GM23338 (cell line): ENCODE data around the gene SLC1A3. TPM values are rescaled to one million over a fixed set of nuclear protein-coding genes. Genes with fewer than 3 reads are reported as not detected.
"Not testable (repeated sequence)": the region's sequence is repeated elsewhere in the genome, so short reads cannot be mapped to it uniquely, and the experiment has no call there.

ENCODE experiments used
- ATAC-seq: fragments of 200-7000 bp; cut with Tn5 transposase; 3 replicates; pipeline ENCODE4 v1.9.1; 2020
- DNase-seq: peaks from one replicate; pipeline ENCODE4 v3.0.0-alpha.2; 2015; ENCODE audit warnings: low spot score
- H2AFZ ChIP-seq: fragments of 200-600 bp; sonication (generic); 2 replicates; pipeline ENCODE4 v1.8.0; 2016; ENCODE audit warnings: antibody characterized with exemption, mild to moderate bottlenecking, moderate library complexity
- H3F3A ChIP-seq: fragments of 200-600 bp; sonication (generic); replicated peaks from 2 replicates; pipeline ENCODE4 v1.8.0; 2017; ENCODE audit warnings: antibody characterized with exemption, mixed run types, low read depth
- H3K27ac ChIP-seq: fragments of 200-600 bp; sonication (generic); 2 replicates; pipeline ENCODE4 v1.6.1; 2016; ENCODE audit warnings: low read depth
- H3K27me3 ChIP-seq: fragments of 200-600 bp; sonication (generic); 2 replicates; pipeline ENCODE4 v1.8.0; 2016; ENCODE audit warnings: mild to moderate bottlenecking, mixed run types, moderate library complexity; ENCODE audit not compliant: insufficient read depth
- H3K36me3 ChIP-seq: fragments of 200-600 bp; sonication (generic); 2 replicates; pipeline ENCODE4 v1.8.0; 2016; ENCODE audit warnings: mild to moderate bottlenecking; ENCODE audit not compliant: insufficient read depth
- H3K4me1 ChIP-seq: fragments of 200-600 bp; sonication (generic); 2 replicates; pipeline ENCODE4 v1.8.0; 2016; ENCODE audit warnings: mild to moderate bottlenecking, moderate library complexity; ENCODE audit not compliant: insufficient read depth
- H3K4me2 ChIP-seq: fragments of 200-600 bp; sonication (generic); 2 replicates; pipeline ENCODE4 v1.7.1; 2017; ENCODE audit warnings: mixed run types
- H3K4me3 ChIP-seq: fragments of 200-600 bp; sonication (generic); 2 replicates; pipeline ENCODE4 v1.6.1; 2016; ENCODE audit warnings: mixed run types
- H3K79me2 ChIP-seq: fragments of 200-600 bp; sonication (generic); replicated peaks from 2 replicates; pipeline ENCODE4 v1.8.0; 2017; ENCODE audit warnings: mild to moderate bottlenecking; ENCODE audit not compliant: insufficient read depth
- H3K9me2 ChIP-seq: fragments of 200-600 bp; sonication (generic); 2 replicates; pipeline ENCODE4 v1.8.0; 2017; ENCODE audit not compliant: insufficient read depth
- H4K20me1 ChIP-seq: fragments of 200-600 bp; sonication (generic); replicated peaks from 2 replicates; pipeline ENCODE4 v1.8.0; 2017; ENCODE audit warnings: mild to moderate bottlenecking; ENCODE audit not compliant: insufficient read depth
- H3K27ac Mint-ChIP-seq: 2 replicates; pipeline ENCODE4 v1.8.0; 2020; ENCODE audit warnings: inconsistent platforms, mild to moderate bottlenecking, moderate library complexity, mixed read lengths
- H3K27me3 Mint-ChIP-seq: 3 replicates; pipeline ENCODE4 v1.8.0; 2022; ENCODE audit warnings: low read depth, mild to moderate bottlenecking, moderate library complexity, mixed read lengths, inconsistent platforms; ENCODE audit not compliant: insufficient read depth, poor library complexity
- H3K36me3 Mint-ChIP-seq: 3 replicates; pipeline ENCODE4 v1.8.0; 2021; ENCODE audit warnings: low read depth, mild to moderate bottlenecking, inconsistent platforms, moderate library complexity, mixed read lengths
- H3K4me1 Mint-ChIP-seq: 3 replicates; pipeline ENCODE4 v1.8.0; 2020; ENCODE audit warnings: mild to moderate bottlenecking, inconsistent platforms, mixed read lengths
- H3K4me3 Mint-ChIP-seq: 3 replicates; pipeline ENCODE4 v1.8.0; 2021; ENCODE audit warnings: moderate library complexity, mild to moderate bottlenecking, inconsistent platforms, mixed read lengths
- H3K9me3 Mint-ChIP-seq: 3 replicates; pipeline ENCODE4 v1.8.0; 2020; ENCODE audit warnings: moderate library complexity, mild to moderate bottlenecking, inconsistent platforms, mixed read lengths
- CREB1 ChIP-seq: fragments of 250-450 bp; sonication (Bioruptor Pico); IDR thresholded peaks from 2 replicates; pipeline ENCODE4 v1.5.0; 2020; ENCODE audit warnings: low read depth, mild to moderate bottlenecking, moderate library complexity
- EZH2 ChIP-seq: fragments of 200-600 bp; sonication (generic); IDR thresholded peaks from one replicate; pipeline ENCODE4 v1.8.0; 2017; ENCODE audit warnings: antibody characterized with exemption, mild to moderate bottlenecking, low read depth; ENCODE audit not compliant: unreplicated experiment
- JUNB ChIP-seq: IDR thresholded peaks from one replicate; pipeline ENCODE4 v1.6.1; 2016; ENCODE audit warnings: antibody characterized with exemption; ENCODE audit not compliant: unreplicated experiment
- NANOG ChIP-seq: IDR thresholded peaks from 2 replicates; pipeline ENCODE4 v1.6.1; 2016; ENCODE audit warnings: antibody characterized with exemption, borderline replicate concordance
- POLR2AphosphoS5 ChIP-seq: IDR thresholded peaks from 2 replicates; pipeline ENCODE4 v1.6.1; 2016; ENCODE audit warnings: antibody characterized with exemption, low read depth
- STAT1 ChIP-seq: IDR thresholded peaks from one replicate; pipeline ENCODE4 v1.6.1; 2016; ENCODE audit warnings: antibody characterized with exemption; ENCODE audit not compliant: unreplicated experiment
- ZNF114 ChIP-seq: fragments of 250-450 bp; sonication (Bioruptor Pico); IDR thresholded peaks from 2 replicates; pipeline ENCODE4 v1.5.0; 2020; ENCODE audit warnings: mild to moderate bottlenecking, moderate library complexity
- ZNF331 ChIP-seq: fragments of 250-450 bp; sonication (Bioruptor Pico); IDR thresholded peaks from 2 replicates; pipeline ENCODE4 v1.5.0; 2020; ENCODE audit warnings: low read depth, mild to moderate bottlenecking, moderate library complexity
- ZNF462 ChIP-seq: fragments of 250-450 bp; sonication (Bioruptor Pico); IDR thresholded peaks from 2 replicates; pipeline ENCODE4 v1.5.0; 2020; ENCODE audit warnings: mild to moderate bottlenecking, moderate library complexity
- polyA plus RNA-seq: library from polyadenylated mRNA; unstranded; fragments of >200 nt; fragmentation: Nextera tagmentation; extraction: Ambion mirVana; gene quantifications from 2 replicates; pipeline ENCODE4 v1.2.1, GENCODE V29; 2016
- total RNA-seq: library from RNA; depleted of rRNA; stranded (reverse); fragments of >200 nt; shearing (Covaris generic); gene quantifications from 2 replicates; pipeline ENCODE4 v1.2.3, GENCODE V29; 2014

SLC1A3 gene
- total and polyA plus RNA-seq, 2 experiments from 2014 or later, result 29.0 to 40.7 TPM

GRCh38 chr5:36575361-36575781 is 31.0 kb upstream of the SLC1A3 start:
- H3K4me2 ChIP-seq, result no peak overlapping the region
- H3K4me3 ChIP-seq, result no peak overlapping the region
- no peaks in the 10 kb centered on the region for H4K20me1 ChIP-seq
- Mint-ChIP-seq H3K27me3 (no peaks in the 10 kb centered on the region), H3K27ac (no peak overlapping the region; the same call in 1 of the 2 replicates), H3K9me3 (no peaks in the 10 kb centered on the region), H3K4me1 (peaks cover 3% of the 10 kb centered on the region; the same call in 1 of the 3 replicates), H3K36me3 (no peaks in the 10 kb centered on the region), H3K4me3 (no peak overlapping the region)
- no peaks in the 10 kb centered on the region for H3K79me2 ChIP-seq
- no peaks in the 10 kb centered on the region for H3K27me3 ChIP-seq
- H3K36me3 ChIP-seq, result no peaks in the 10 kb centered on the region
- DNase-seq (no peak), ATAC-seq (no peak)
- TF ChIP-seq ZNF114 (CRISPR knock-in tag), result no peak
- TF ChIP-seq NANOG, result no peak
- TF ChIP-seq EZH2, result no peak
- no peak for TF ChIP-seq JUNB
- no peak for TF ChIP-seq POLR2AphosphoS5
- no peaks in the 10 kb centered on the region; the same call in 1 of the 2 replicates for H3K9me2 ChIP-seq
- H3K4me1 ChIP-seq, result no peaks in the 10 kb centered on the region
- peak overlapping the region; percentile 48; the same call in 1 of the 2 replicates for H2AFZ ChIP-seq
- no peak overlapping the region for H3K27ac ChIP-seq
- no peaks in the 10 kb centered on the region for H3F3A ChIP-seq

- H3K36me3 Mint-ChIP-seq, result no peaks in the 10 kb centered on the region
- 0 out of 2 replicates have a peak overlapping the region, but pooled peaks have one; percentile 4 for H2AFZ ChIP-seq
- no peak overlapping the region for H3K4me3 Mint-ChIP-seq
- peaks cover 3% of the 10 kb centered on the region; the same call in 1 of the 3 replicates for H3K4me1 Mint-ChIP-seq
- H3K9me3 Mint-ChIP-seq, result no peaks in the 10 kb centered on the region
- H3F3A ChIP-seq, result no peaks in the 10 kb centered on the region
- no peaks in the 10 kb centered on the region for H4K20me1 ChIP-seq
- H3K27ac Mint-ChIP-seq, result no peak overlapping the region
- ATAC-seq (no peak), DNase-seq (no peak)
- no peaks in the 10 kb centered on the region; the same call in 1 of the 2 replicates for H3K9me2 ChIP-seq
- no peak for TF ChIP-seq ZNF462 (CRISPR knock-in tag)
- TF ChIP-seq ZNF331 (CRISPR knock-in tag), result no peak
- TF ChIP-seq ZNF114 (CRISPR knock-in tag), result no peak
- no peak for TF ChIP-seq STAT1
- TF ChIP-seq CREB1 (CRISPR knock-in tag), result no peak
- H3K36me3 ChIP-seq, result no peaks in the 10 kb centered on the region
- H3K4me3 ChIP-seq, result no peak overlapping the region
- no peaks in the 10 kb centered on the region for H3K27me3 ChIP-seq
- H3K4me2 ChIP-seq, result no peak overlapping the region
- no peaks in the 10 kb centered on the region for H3K4me1 ChIP-seq
- no peaks in the 10 kb centered on the region for H3K79me2 ChIP-seq
- H3K27ac ChIP-seq, result no peak overlapping the region
- H3K27me3 Mint-ChIP-seq, result no peaks in the 10 kb centered on the region
Measured at GRCh38 chr5:36576721-36577120, 29.7 kb upstream of the SLC1A3 start.

GRCh38 chr5:36579858-36580257 is 26.5 kb upstream of the SLC1A3 start:
- H3K4me3 ChIP-seq, H3K9me3 Mint-ChIP-seq, H4K20me1 ChIP-seq, H3K9me2 ChIP-seq, H3K4me1 ChIP-seq, H3K27ac Mint-ChIP-seq, DNase-seq, H2AFZ ChIP-seq, H3K79me2 ChIP-seq, H3K36me3 ChIP-seq, H3K4me3 Mint-ChIP-seq, H3K27me3 Mint-ChIP-seq, H3K27ac ChIP-seq, H3F3A ChIP-seq, ATAC-seq, H3K4me1 Mint-ChIP-seq, H3K27me3 ChIP-seq, H3K36me3 Mint-ChIP-seq, H3K4me2 ChIP-seq: not testable (repeated sequence)
